Subcutaneous abdominal adipose tissue (tissue), 5 donors: Measurements from ENCODE around the gene MRC1.
"Not testable (repeated sequence)": the region's sequence is repeated elsewhere in the genome, so short reads cannot be mapped to it uniquely, and the experiment has no call there.

Experiments
- H3K27ac ChIP-seq: one replicate; pipeline ENCODE4 v1.7.0; 2013; ENCODE audit warnings: low read depth, mild to moderate bottlenecking, inconsistent platforms, low read length, moderate library complexity
- H3K27me3 ChIP-seq, 5 donors: one replicate each; pipeline ENCODE4 v1.7.0; 2013; ENCODE audit warnings: low read length in 5 of 5, inconsistent platforms in 1 of 5; ENCODE audit not compliant: control insufficient read depth in 5 of 5, insufficient read depth in 4 of 5
- H3K36me3 ChIP-seq, 5 donors: one replicate each; pipeline ENCODE4 v1.7.0; 2013; ENCODE audit warnings: low read length in 5 of 5; ENCODE audit not compliant: control insufficient read depth in 5 of 5, insufficient read depth in 5 of 5
- H3K4me1 ChIP-seq, 5 donors: one replicate each; pipeline ENCODE4 v1.7.0; 2013; ENCODE audit warnings: low read length in 5 of 5, mild to moderate bottlenecking in 3 of 5, moderate library complexity in 1 of 5; ENCODE audit not compliant: control insufficient read depth in 5 of 5, insufficient read depth in 5 of 5
- H3K4me3 ChIP-seq, 5 donors: one replicate each; pipeline ENCODE4 v1.7.0; 2013; ENCODE audit warnings: low read length in 5 of 5, low read depth in 1 of 5
- H3K9ac ChIP-seq, 5 donors: one replicate each; pipeline ENCODE4 v1.7.0; 2013; ENCODE audit warnings: low read length in 5 of 5, mild to moderate bottlenecking in 4 of 5, moderate library complexity in 3 of 5
- H3K9me3 ChIP-seq, 5 donors: one replicate each; pipeline ENCODE4 v1.7.0; 2013; ENCODE audit warnings: low read length in 5 of 5; ENCODE audit not compliant: control insufficient read depth in 5 of 5
- donor health status: healthy.
- donor health status: healthy.
- donor health status: healthy.
- donor health status: healthy.
- donor health status: healthy.

MRC1 gene

GRCh38 chr10:17950726-17951125 is 141.6 kb downstream of the MRC1 start:
- H3K27ac ChIP-seq: no peak overlapping the region
- H3K4me1 ChIP-seq: no peaks in the 10 kb centered on the region
- no peak overlapping the region for H3K9ac ChIP-seq
- H3K27me3 ChIP-seq: peaks cover 0 to 6% (median 0%) of the 10 kb centered on the region in 5 donors
- H3K9me3 ChIP-seq: peaks cover 0 to 2% (median 0%) of the 10 kb centered on the region in 5 donors
- H3K36me3 ChIP-seq: no peaks in the 10 kb centered on the region
- no peak overlapping the region for H3K4me3 ChIP-seq

GRCh38 chr10:17951868-17952371 is 142.8 kb downstream of the MRC1 start, which contains the start of gene SLC39A12:
Gene SLC39A12, plus strand, starts transcription at chr10:17951918. Its CDS starts 1,359 bp downstream, at chr10:17953277.
- H3K4me1 ChIP-seq: no peaks in the 10 kb centered on the region
- H3K4me3 ChIP-seq: no peak within 1 kb of the TSS
- H3K36me3 ChIP-seq: no peaks in the 10 kb centered on the region
- H3K9me3 ChIP-seq: peaks cover 0 to 2% (median 0%) of the 10 kb centered on the region in 5 donors
- no peak within 1 kb of the TSS for H3K9ac ChIP-seq
- peaks cover 0 to 6% (median 0%) of the 10 kb centered on the region in 5 donors for H3K27me3 ChIP-seq
- H3K27ac ChIP-seq: no peak within 1 kb of the TSS

GRCh38 chr10:17954372-17954771 is 145.2 kb downstream of the MRC1 start:
- not testable (repeated sequence) for H3K9me3 ChIP-seq, H3K27me3 ChIP-seq, H3K4me1 ChIP-seq, H3K36me3 ChIP-seq, H3K9ac ChIP-seq, H3K4me3 ChIP-seq, H3K27ac ChIP-seq

- H3K4me3 ChIP-seq: no peak overlapping the region
- H3K9ac ChIP-seq: no peak overlapping the region
- no peaks in the 10 kb centered on the region for H3K4me1 ChIP-seq
- no peak overlapping the region for H3K27ac ChIP-seq
- H3K9me3 ChIP-seq: peaks cover 0 to 2% (median 0%) of the 10 kb centered on the region in 5 donors
- no peaks in the 10 kb centered on the region for H3K36me3 ChIP-seq
- H3K27me3 ChIP-seq: no peaks in the 10 kb centered on the region
Measured at GRCh38 chr10:17954861-17955260, 145.7 kb downstream of the MRC1 start.

- Histone ChIP-seq H3K4me3 (no peak overlapping the region), H3K36me3 (no peaks in the 10 kb centered on the region), H3K27ac (no peak overlapping the region)
Measured at GRCh38 chr10:17958049-17958448, 148.9 kb downstream of the MRC1 start.

GRCh38 chr10:17959870-17960269 is 150.7 kb downstream of the MRC1 start:
- Histone ChIP-seq H3K36me3 (no peaks in the 10 kb centered on the region), H3K27me3 (no peaks in the 10 kb centered on the region), H3K4me3 (no peak overlapping the region), H3K9ac (no peak overlapping the region), H3K4me1 (no peaks in the 10 kb centered on the region), H3K9me3 (peaks cover 0 to 2% (median 0%) of the 10 kb centered on the region in 5 donors), H3K27ac (no peak overlapping the region)

More at GRCh38 chr10:17958049-17958448, 148.9 kb downstream of the MRC1 start:
- Histone ChIP-seq H3K27me3 (no peaks in the 10 kb centered on the region), H3K9me3 (peaks cover 0 to 2% (median 0%) of the 10 kb centered on the region in 5 donors), H3K4me1 (no peaks in the 10 kb centered on the region), H3K9ac (no peak overlapping the region)
